Erythroblast (primary cell): ENCODE data around the gene SOX6.

Source experiments
- GATA1 ChIP-seq: IDR thresholded peaks from 2 replicates; pipeline ENCODE4 v1.6.1; 2011; ENCODE audit warnings: low read depth, mild to moderate bottlenecking, control low read depth, low read length, moderate library complexity
- POLR2A ChIP-seq: IDR thresholded peaks from 2 replicates; pipeline ENCODE4 v1.6.1; 2011; ENCODE audit warnings: mild to moderate bottlenecking, low read length

GRCh38 chr11:15970506-15971214 lies 385.7 kb downstream of the SOX6 start:
- no peak for TF ChIP-seq POLR2A
- no peak for TF ChIP-seq GATA1
